Ovary (tissue), 9 donors: ENCODE data around the gene SON. TPM values are rescaled to one million over a fixed set of nuclear protein-coding genes. Genes with fewer than 3 reads are reported as not detected.
"Not testable (repeated sequence)": the region's sequence is repeated elsewhere in the genome, so short reads cannot be mapped to it uniquely, and the experiment has no call there.

Experiments
- DNase-seq, 5 donors: peaks; one replicate each; pipeline ENCODE4 v3.0.0-alpha.2; 2019 to 2020
- H3K27ac ChIP-seq, 2 donors: fragments of 200-600 bp; one replicate each; pipeline versions ENCODE4 v1.5.1 to v1.8.0; 2019 to 2022
- H3K27me3 ChIP-seq: fragments of 200-600 bp; one replicate; pipeline ENCODE4 v1.8.0; 2022
- H3K36me3 ChIP-seq: fragments of 200-600 bp; sonication (generic); one replicate; pipeline ENCODE4 v1.5.1; 2019
- H3K4me1 ChIP-seq: one replicate; pipeline ENCODE4 v1.8.1; 2013; ENCODE audit warnings: mild to moderate bottlenecking, moderate library complexity; ENCODE audit not compliant: insufficient read depth
- H3K4me3 ChIP-seq: fragments of 200-600 bp; sonication (generic); one replicate; pipeline ENCODE4 v1.5.1; 2017
- H3K9me3 ChIP-seq, 2 donors: fragments of 200-600 bp in 1 of 2; sonication (generic) in 1 of 2; one replicate each; pipeline versions ENCODE4 v1.5.1 to v1.8.1; 2013 to 2019; ENCODE audit warnings: mild to moderate bottlenecking in 1 of 2, moderate library complexity in 1 of 2
- CTCF ChIP-seq, 3 donors: fragments of 450-650 bp in 2 of 3; fragments of 200-600 bp in 1 of 3; IDR thresholded peaks; one replicate each; pipeline versions ENCODE4 v1.5.1 to v1.8.0; 2016 to 2022; ENCODE audit warnings: antibody characterized with exemption in 3 of 3, mild to moderate bottlenecking in 1 of 3
- EP300 ChIP-seq: sonication (generic); formaldehyde crosslinking; IDR thresholded peaks from one replicate; pipeline ENCODE4 v1.6.1; 2017; ENCODE audit warnings: antibody characterized with exemption
- POLR2A ChIP-seq: fragments of 450-650 bp; IDR thresholded peaks from one replicate; pipeline ENCODE4 v1.6.1; 2017; ENCODE audit warnings: antibody characterized with exemption, mild to moderate bottlenecking, moderate library complexity
- WGBS, 3 donors: extraction: QIAGEN DNeasy Blood & Tissue Kit in 1 of 3; methylation state at CpG; one replicate each; pipeline versions ENCODE4 v1.1.5 to v1.1.7; 2013 to 2017; 5-methylcytosine and 5-hydroxymethylcytosine counted together
- intact Hi-C, 4 donors: fragments of 100-400 bp; cut with DNase I; formaldehyde crosslinking; loops; one replicate each; pipeline versions ENCODE4 v1.11.0 to v1.15.1; 2022 to 2023
- polyA plus RNA-seq, 2 donors: library from polyadenylated mRNA; stranded (reverse); fragments of 200-250 nt in 1 of 2; fragments of 350-450 nt in 1 of 2; fragmentation: Illumina TruSeq in 1 of 2; extraction: RNeasy Lipid Tissue Mini Kit (QIAGEN cat#74804) in 1 of 2; gene quantifications; one replicate each; pipeline ENCODE4 v1.2.3, GENCODE V29; 2013 to 2014
- total RNA-seq, 7 donors: library from RNA; depleted of rRNA in 2 of 7; stranded (reverse); fragments of >200 nt in 2 of 7; fragmentation: NEBNext Ultra II Directional in 3 of 7; extraction: Animal tissue kit (Norgen Biotek cat#: 25700) in 3 of 7; gene quantifications; one replicate each; pipeline versions ENCODE4 v1.1.0 to v1.2.4, GENCODE V29; 2016 to 2023
- donor health status: DM: no; HTN: no; CAD: no; lungs with moderate emphysema.
- donor health status: DM: no; HTN: no; CAD: no.
- donor health status: Bipolar disorder and iron deficiency.
- donor health status: DM: yes; HTN: yes; CAD: no.
- donor health status: DM: no; HTN: no; CAD: no.
- donor health status: DM: yes; HTN: yes; CAD: no.

The SON gene
- total and polyA plus RNA-seq, 9 donors = 107 to 351 (median 263) TPM

- H3K27ac ChIP-seq = no peak overlapping the region
- intact Hi-C loops = no loop called here
- no peak overlapping the region for H3K4me3 ChIP-seq
- TF ChIP-seq POLR2A = no peak
- no peak for TF ChIP-seq CTCF (IDR thresholded peaks at IDR 0.05)
- no peak for TF ChIP-seq EP300
- no peak for DNase-seq
- no peaks in the 10 kb centered on the region for H3K36me3 ChIP-seq
- H3K4me1 ChIP-seq = no peaks in the 10 kb centered on the region
- no peaks in the 10 kb centered on the region for H3K9me3 ChIP-seq
- no peaks in the 10 kb centered on the region for H3K27me3 ChIP-seq
- WGBS, 3 donors = 49 to 62% (median 60%) methylated on average over 1 of the region's 1 CpG
These were observed 55.2 kb downstream of the SON start for GRCh38 chr21:33598051-33598450.

- Histone ChIP-seq H3K9me3 (no peaks in the 10 kb centered on the region), H3K27me3 (no peaks in the 10 kb centered on the region), H3K4me3 (no peak overlapping the region), H3K27ac (no peak overlapping the region), H3K36me3 (no peaks in the 10 kb centered on the region), H3K4me1 (no peaks in the 10 kb centered on the region)
- TF ChIP-seq EP300 (no peak), CTCF (IDR thresholded peaks at IDR 0.05) (no peak), POLR2A (no peak)
- intact Hi-C loops = no loop called here
- no peak for DNase-seq
- WGBS, 3 donors = 34 to 36% (median 35%) methylated on average over 1 of the region's 1 CpG
These were observed 65.7 kb downstream of the SON start for GRCh38 chr21:33608559-33608958.

- no peaks in the 10 kb centered on the region for H3K4me1 ChIP-seq
- H3K4me3 ChIP-seq = no peak overlapping the region
- WGBS, 3 donors = 85 to 92% (median 88%) methylated on average over 7 of the region's 7 CpGs
- no peaks in the 10 kb centered on the region for H3K9me3 ChIP-seq
- intact Hi-C loops = no loop called here
- no peak for DNase-seq
- no peak overlapping the region for H3K27ac ChIP-seq
- H3K36me3 ChIP-seq = no peaks in the 10 kb centered on the region
- no peaks in the 10 kb centered on the region for H3K27me3 ChIP-seq
- TF ChIP-seq CTCF (IDR thresholded peaks at IDR 0.05) = no peak
- TF ChIP-seq EP300 = no peak
- no peak for TF ChIP-seq POLR2A
These were observed 68.3 kb downstream of the SON start for GRCh38 chr21:33611006-33611744.

- H3K27ac ChIP-seq, H3K4me3 ChIP-seq, DNase-seq, intact Hi-C loops, H3K9me3 ChIP-seq, H3K36me3 ChIP-seq, H3K4me1 ChIP-seq, H3K27me3 ChIP-seq: not testable (repeated sequence)
- WGBS, 3 donors = 93 to 96% (median 94%) methylated on average over 11 of the region's 11 CpGs
These were observed 74.7 kb downstream of the SON start for GRCh38 chr21:33617565-33617964.

- no peak for TF ChIP-seq POLR2A
- TF ChIP-seq CTCF (IDR thresholded peaks at IDR 0.05) = no peak
- TF ChIP-seq EP300 = no peak
- H3K27ac ChIP-seq = no peak overlapping the region
- H3K4me3 ChIP-seq = no peak overlapping the region
- H3K27me3 ChIP-seq = no peaks in the 10 kb centered on the region
- H3K36me3 ChIP-seq = no peaks in the 10 kb centered on the region
- no peaks in the 10 kb centered on the region for H3K4me1 ChIP-seq
- intact Hi-C loops = no loop called here
- no peaks in the 10 kb centered on the region for H3K9me3 ChIP-seq
- no peak for DNase-seq
- WGBS, 3 donors = 95 to 96% (median 96%) methylated on average over 2 of the region's 2 CpGs
These were observed 75.6 kb downstream of the SON start for GRCh38 chr21:33618407-33618806.
